MM.1S (cell line): ENCODE data around the gene DUSP19.

Experiments used
- DNase-seq: peaks from one replicate; pipeline ENCODE4 v3.0.0-alpha.2; 2015
- H2AFZ ChIP-seq: fragments of 300-600 bp; sonication (generic); 2 replicates; pipeline ENCODE4 v1.6.0; 2016; ENCODE audit warnings: antibody characterized with exemption, low read length
- H3F3A ChIP-seq: fragments of 300-600 bp; sonication (generic); 2 replicates; pipeline ENCODE4 v1.6.1; 2016; ENCODE audit warnings: mild to moderate bottlenecking, antibody characterized with exemption, low read length, moderate library complexity, mixed read lengths; ENCODE audit not compliant: insufficient read depth
- H3K27ac ChIP-seq: fragments of 300-600 bp; sonication (generic); 2 replicates; pipeline ENCODE4 v1.5.1; 2016; ENCODE audit warnings: mild to moderate bottlenecking, low read length
- H3K27me3 ChIP-seq: fragments of 300-600 bp; sonication (generic); replicated peaks from 2 replicates; pipeline ENCODE4 v1.6.0; 2016; ENCODE audit warnings: low read length; ENCODE audit not compliant: insufficient read depth
- H3K36me3 ChIP-seq: fragments of 300-600 bp; sonication (generic); replicated peaks from 2 replicates; pipeline ENCODE4 v1.6.1; 2016; ENCODE audit warnings: mild to moderate bottlenecking, low read length, mixed read lengths; ENCODE audit not compliant: insufficient read depth
- H3K4me1 ChIP-seq: fragments of 300-600 bp; sonication (generic); 2 replicates; pipeline ENCODE4 v1.6.1; 2016; ENCODE audit warnings: low read length, mixed read lengths
- H3K4me2 ChIP-seq: fragments of 300-600 bp; sonication (generic); 2 replicates; pipeline ENCODE4 v1.6.0; 2016; ENCODE audit warnings: low read depth, low read length
- H3K4me3 ChIP-seq: fragments of 300-600 bp; sonication (generic); 2 replicates; pipeline ENCODE4 v1.5.1; 2016; ENCODE audit warnings: low read length, mixed read lengths
- H3K79me2 ChIP-seq: fragments of 300-600 bp; sonication (generic); 2 replicates; pipeline ENCODE4 v1.6.1; 2016; ENCODE audit warnings: mixed run types, low read length, mixed read lengths
- H3K9ac ChIP-seq: fragments of 300-600 bp; sonication (generic); 2 replicates; pipeline ENCODE4 v1.6.1; 2016; ENCODE audit warnings: low read length, mixed read lengths
- H3K9me2 ChIP-seq: fragments of 300-600 bp; sonication (generic); replicated peaks from 2 replicates; pipeline ENCODE4 v1.6.1; 2016; ENCODE audit warnings: mild to moderate bottlenecking, low read length, mixed read lengths; ENCODE audit not compliant: insufficient read depth
- H3K9me3 ChIP-seq: fragments of 300-600 bp; sonication (generic); replicated peaks from 2 replicates; pipeline ENCODE4 v1.6.1; 2016; ENCODE audit warnings: mild to moderate bottlenecking, low read length, mixed read lengths; ENCODE audit not compliant: insufficient read depth
- H4K20me1 ChIP-seq: fragments of 300-600 bp; sonication (generic); 2 replicates; pipeline ENCODE4 v1.6.1; 2016; ENCODE audit warnings: mild to moderate bottlenecking, low read length, moderate library complexity, mixed read lengths; ENCODE audit not compliant: insufficient read depth
- CTCF ChIP-seq: fragments of 300-600 bp; sonication (generic); IDR thresholded peaks from 2 replicates; pipeline ENCODE4 v1.5.1; 2016; ENCODE audit warnings: antibody characterized with exemption, low read length, mixed read lengths
- EZH2 ChIP-seq: fragments of 300-600 bp; sonication (generic); optimal IDR thresholded peaks from 2 replicates; pipeline ENCODE3; 2017; ENCODE audit warnings: low read depth, mild to moderate bottlenecking, antibody characterized with exemption, low read length, mixed read lengths
- EZH2phosphoT487 ChIP-seq: fragments of 300-600 bp; sonication (generic); IDR thresholded peaks from 2 replicates; pipeline ENCODE4 v1.6.1; 2018; ENCODE audit warnings: antibody characterized with exemption, low read length

The DUSP19 gene

GRCh38 chr2:183126635-183127034 is 48.1 kb downstream of the DUSP19 start:
- Histone ChIP-seq H2AFZ (no peak overlapping the region), H3K4me3 (no peak overlapping the region), H3F3A (peaks cover 9% of the 10 kb centered on the region; the same call in 1 of the 2 replicates), H3K9ac (no peak overlapping the region), H3K36me3 (0 out of 2 replicates have a peak, but pooled peaks cover 2% of the 10 kb centered on the region), H4K20me1 (no peaks in the 10 kb centered on the region), H3K4me2 (no peak overlapping the region), H3K9me3 (no peaks in the 10 kb centered on the region), H3K27me3 (no peaks in the 10 kb centered on the region), H3K79me2 (peaks cover 68% of the 10 kb centered on the region), H3K4me1 (peaks cover 10% of the 10 kb centered on the region; the same call in 1 of the 2 replicates), H3K27ac (no peak overlapping the region), H3K9me2 (no peaks in the 10 kb centered on the region)
- no peak for DNase-seq
- TF ChIP-seq EZH2 (no peak), CTCF (no peak), EZH2phosphoT487 (no peak)

DNA sequence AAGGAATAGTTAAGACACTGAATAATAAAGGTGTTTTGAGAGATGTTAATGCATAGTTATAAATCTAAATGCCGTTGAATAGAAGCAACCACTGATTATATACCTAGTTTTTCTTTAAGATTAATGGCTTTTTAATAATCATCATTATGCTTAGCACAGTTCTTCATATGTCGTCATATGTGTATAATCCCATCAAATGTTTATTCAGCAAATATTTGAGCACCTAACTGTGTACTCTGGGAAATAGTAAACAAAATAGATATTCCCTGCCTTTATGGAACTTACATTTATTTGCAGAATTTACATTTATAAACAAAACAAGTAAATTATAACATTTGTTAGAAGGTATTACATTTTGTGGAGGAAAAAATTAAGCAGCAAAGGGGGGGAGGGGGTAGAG is 55.5 kb downstream of the DUSP19 start:
- no peak overlapping the region for H3K27ac ChIP-seq
- H3K9me3 ChIP-seq = no peaks in the 10 kb centered on the region
- DNase-seq = no peak
- H3K4me1 ChIP-seq = no peaks in the 10 kb centered on the region
- peaks cover 38% of the 10 kb centered on the region for H3K79me2 ChIP-seq
- peaks cover 7% of the 10 kb centered on the region for H3K36me3 ChIP-seq
- H3K27me3 ChIP-seq = no peaks in the 10 kb centered on the region
- H3K9me2 ChIP-seq = no peaks in the 10 kb centered on the region
- H3K4me2 ChIP-seq = no peak overlapping the region
- no peak overlapping the region for H3K9ac ChIP-seq
- no peak overlapping the region for H2AFZ ChIP-seq
- H3F3A ChIP-seq = no peaks in the 10 kb centered on the region
- no peak overlapping the region for H3K4me3 ChIP-seq
- 0 out of 2 replicates have a peak, but pooled peaks cover 6% of the 10 kb centered on the region for H4K20me1 ChIP-seq
- TF ChIP-seq CTCF (no peak), EZH2phosphoT487 (no peak), EZH2 (no peak)

- Histone ChIP-seq H3K4me2 (no peak overlapping the region), H3K79me2 (peaks cover 21% of the 10 kb centered on the region), H3K9me3 (no peaks in the 10 kb centered on the region), H3K27me3 (no peaks in the 10 kb centered on the region), H3K4me3 (no peak overlapping the region), H2AFZ (no peak overlapping the region), H3K36me3 (no peaks in the 10 kb centered on the region), H3F3A (no peaks in the 10 kb centered on the region), H3K9me2 (no peaks in the 10 kb centered on the region), H3K9ac (no peak overlapping the region), H4K20me1 (no peaks in the 10 kb centered on the region), H3K4me1 (no peaks in the 10 kb centered on the region), H3K27ac (no peak overlapping the region)
- TF ChIP-seq EZH2 = no peak
- no peak for TF ChIP-seq EZH2phosphoT487
- no peak for TF ChIP-seq CTCF
- DNase-seq = no peak
Observed at GRCh38 chr2:183148955-183149354, 70.4 kb downstream of the DUSP19 start.
